Neural progenitor cell (in vitro differentiated cells): Measurements from ENCODE around the gene GADD45GIP1.

Experiments
- EZH2 ChIP-seq: fragments of 200-600 bp; sonication (generic); IDR thresholded peaks from 2 replicates; pipeline ENCODE4 v1.6.1; 2017; ENCODE audit warnings: antibody characterized with exemption, mild to moderate bottlenecking, moderate library complexity
- TF ChIP-seq, protein P1 (sequence below): fragments of 200-600 bp; sonication (generic); IDR thresholded peaks from 2 replicates; pipeline ENCODE4 v1.5.1; 2017; ENCODE audit warnings: antibody characterized with exemption, mild to moderate bottlenecking

DNA sequence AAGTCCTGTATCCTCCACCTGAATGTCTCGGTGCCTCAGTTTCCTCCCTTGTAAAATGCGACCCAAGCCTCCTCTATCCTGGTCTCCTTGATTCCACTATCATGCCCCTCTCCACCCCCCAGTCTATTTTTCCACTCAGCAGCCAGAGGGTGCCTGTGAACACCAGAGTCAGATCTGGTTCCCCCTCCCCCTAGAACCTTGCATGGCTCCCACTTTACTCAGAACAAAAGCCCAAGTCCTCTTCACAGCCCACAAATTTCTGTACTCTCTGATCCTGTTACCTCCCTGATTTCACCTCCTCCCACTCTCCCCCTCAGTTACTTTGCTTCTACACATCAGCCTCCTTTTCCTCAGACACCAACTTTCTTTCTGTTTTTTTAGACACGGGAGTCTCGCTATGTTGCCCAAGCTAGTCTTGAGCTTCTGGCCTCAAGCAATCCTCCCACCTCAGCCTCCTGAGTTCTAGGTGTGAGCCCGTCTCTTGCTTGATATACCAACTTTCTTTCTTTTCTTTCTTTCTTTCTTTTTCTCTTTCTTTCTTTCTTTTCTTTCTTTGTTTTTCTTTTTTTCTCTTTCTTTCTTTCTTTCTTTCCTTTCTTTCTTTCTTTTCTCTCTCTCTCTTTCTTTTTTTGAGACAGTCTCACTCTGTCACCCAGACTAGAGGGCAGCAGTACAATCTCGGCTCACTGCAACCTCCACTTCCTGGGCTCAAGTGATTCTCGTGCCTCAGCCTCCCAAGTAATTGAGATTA is 13.2 kb upstream of the GADD45GIP1 start:
- TF ChIP-seq, protein P1, sequence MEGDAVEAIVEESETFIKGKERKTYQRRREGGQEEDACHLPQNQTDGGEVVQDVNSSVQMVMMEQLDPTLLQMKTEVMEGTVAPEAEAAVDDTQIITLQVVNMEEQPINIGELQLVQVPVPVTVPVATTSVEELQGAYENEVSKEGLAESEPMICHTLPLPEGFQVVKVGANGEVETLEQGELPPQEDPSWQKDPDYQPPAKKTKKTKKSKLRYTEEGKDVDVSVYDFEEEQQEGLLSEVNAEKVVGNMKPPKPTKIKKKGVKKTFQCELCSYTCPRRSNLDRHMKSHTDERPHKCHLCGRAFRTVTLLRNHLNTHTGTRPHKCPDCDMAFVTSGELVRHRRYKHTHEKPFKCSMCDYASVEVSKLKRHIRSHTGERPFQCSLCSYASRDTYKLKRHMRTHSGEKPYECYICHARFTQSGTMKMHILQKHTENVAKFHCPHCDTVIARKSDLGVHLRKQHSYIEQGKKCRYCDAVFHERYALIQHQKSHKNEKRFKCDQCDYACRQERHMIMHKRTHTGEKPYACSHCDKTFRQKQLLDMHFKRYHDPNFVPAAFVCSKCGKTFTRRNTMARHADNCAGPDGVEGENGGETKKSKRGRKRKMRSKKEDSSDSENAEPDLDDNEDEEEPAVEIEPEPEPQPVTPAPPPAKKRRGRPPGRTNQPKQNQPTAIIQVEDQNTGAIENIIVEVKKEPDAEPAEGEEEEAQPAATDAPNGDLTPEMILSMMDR: no peak
- no peak for TF ChIP-seq EZH2
